Measurements from ENCODE around the gene CRB3. TPM values are rescaled to one million over a fixed set of nuclear protein-coding genes. Genes with fewer than 3 reads are reported as not detected.
A peak's percentile ranks its signal among the peaks of the same experiment; 100 is the strongest.

Gene CRB3
- total RNA-seq, 1 donor from 2014 or later, result 58.9 TPM

DNA sequence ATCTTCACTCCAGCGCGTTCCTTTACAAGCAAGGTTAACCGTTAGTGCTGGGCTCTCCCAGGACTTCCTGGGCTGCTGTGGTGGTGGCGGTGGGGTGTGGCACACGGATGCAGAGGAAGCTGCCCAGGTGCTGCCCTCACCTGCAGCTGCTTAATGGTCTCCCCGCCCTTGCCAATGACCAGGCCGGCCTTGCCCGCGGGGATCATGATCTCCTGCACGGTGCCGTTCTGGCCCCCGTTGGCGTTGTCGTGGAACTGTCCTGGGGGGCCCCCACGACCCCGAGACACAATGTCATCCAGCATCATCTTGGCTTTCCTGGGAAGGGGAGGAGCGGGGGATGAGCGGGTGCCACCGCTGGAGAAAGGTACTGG, 45.5 kb upstream of the CRB3 start:
- TF ChIP-seq, protein P1, sequence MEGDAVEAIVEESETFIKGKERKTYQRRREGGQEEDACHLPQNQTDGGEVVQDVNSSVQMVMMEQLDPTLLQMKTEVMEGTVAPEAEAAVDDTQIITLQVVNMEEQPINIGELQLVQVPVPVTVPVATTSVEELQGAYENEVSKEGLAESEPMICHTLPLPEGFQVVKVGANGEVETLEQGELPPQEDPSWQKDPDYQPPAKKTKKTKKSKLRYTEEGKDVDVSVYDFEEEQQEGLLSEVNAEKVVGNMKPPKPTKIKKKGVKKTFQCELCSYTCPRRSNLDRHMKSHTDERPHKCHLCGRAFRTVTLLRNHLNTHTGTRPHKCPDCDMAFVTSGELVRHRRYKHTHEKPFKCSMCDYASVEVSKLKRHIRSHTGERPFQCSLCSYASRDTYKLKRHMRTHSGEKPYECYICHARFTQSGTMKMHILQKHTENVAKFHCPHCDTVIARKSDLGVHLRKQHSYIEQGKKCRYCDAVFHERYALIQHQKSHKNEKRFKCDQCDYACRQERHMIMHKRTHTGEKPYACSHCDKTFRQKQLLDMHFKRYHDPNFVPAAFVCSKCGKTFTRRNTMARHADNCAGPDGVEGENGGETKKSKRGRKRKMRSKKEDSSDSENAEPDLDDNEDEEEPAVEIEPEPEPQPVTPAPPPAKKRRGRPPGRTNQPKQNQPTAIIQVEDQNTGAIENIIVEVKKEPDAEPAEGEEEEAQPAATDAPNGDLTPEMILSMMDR (conservative IDR thresholded peaks at IDR 0.05; ENCODE audit: low read depth, low read length), result no peak
- H3K4me3 ChIP-seq (ENCODE audit: low read depth, low read length), result no peak overlapping the region
- no peak for DNase-seq (ENCODE audit: low read depth)

DNA sequence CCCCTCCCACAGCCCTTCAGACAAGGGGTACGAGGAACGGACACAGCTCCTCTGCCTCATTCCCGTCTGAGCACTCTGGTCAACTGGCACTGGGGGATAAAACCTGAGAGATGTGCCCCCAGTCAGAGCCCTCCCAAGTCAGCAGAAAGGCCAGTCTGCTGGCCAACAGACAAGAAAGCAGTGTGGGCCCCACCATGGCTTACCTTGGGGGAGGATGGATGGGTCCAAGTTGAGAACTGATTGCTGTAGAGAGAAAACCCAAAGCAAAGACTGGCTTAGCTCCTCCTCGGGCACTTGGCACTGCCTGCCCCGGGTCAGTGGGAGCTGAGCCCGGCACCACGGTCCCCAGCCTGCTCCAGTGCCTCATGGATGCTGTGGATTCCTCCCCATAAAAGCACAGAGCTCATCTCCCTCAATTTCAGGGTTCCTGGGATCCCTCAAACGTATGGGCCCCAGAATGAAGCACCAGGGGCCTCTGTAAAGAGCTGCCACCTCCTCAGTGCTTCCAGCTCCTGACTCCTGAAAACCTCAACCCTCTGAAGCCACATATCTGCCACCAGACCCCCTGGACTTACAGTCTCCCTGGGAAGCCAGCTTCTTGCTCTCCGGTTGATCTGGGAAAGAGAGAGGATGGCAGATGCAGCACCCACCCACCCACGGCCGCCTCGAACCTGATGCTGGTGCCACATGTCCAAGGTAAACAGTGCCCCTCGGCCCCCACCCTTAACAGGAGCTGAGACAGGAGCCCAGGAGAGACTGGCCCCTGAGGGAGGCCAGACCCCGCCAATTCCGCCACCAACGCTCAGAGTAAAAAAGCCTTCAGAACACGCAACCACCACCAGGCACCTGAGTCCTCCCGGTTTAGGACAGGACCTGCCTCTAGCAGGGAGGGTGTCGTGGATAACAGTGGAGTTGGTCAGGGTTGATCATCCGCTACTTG, 42.7 kb upstream of the CRB3 start:
- TF ChIP-seq, protein P1 (conservative IDR thresholded peaks at IDR 0.05; ENCODE audit: low read depth, low read length), result no peak
- H3K4me3 ChIP-seq (ENCODE audit: low read depth, low read length), result no peak overlapping the region
- DNase-seq (ENCODE audit: low read depth), result no peak

GRCh38 chr19:6423499-6424194, 40.4 kb upstream of the CRB3 start:
- TF ChIP-seq, protein P1 (conservative IDR thresholded peaks at IDR 0.05; ENCODE audit: low read depth, low read length), result no peak
- no peak for DNase-seq (ENCODE audit: low read depth)
- peak overlapping the region; percentile 98 for H3K4me3 ChIP-seq (ENCODE audit: low read depth, low read length)

DNA sequence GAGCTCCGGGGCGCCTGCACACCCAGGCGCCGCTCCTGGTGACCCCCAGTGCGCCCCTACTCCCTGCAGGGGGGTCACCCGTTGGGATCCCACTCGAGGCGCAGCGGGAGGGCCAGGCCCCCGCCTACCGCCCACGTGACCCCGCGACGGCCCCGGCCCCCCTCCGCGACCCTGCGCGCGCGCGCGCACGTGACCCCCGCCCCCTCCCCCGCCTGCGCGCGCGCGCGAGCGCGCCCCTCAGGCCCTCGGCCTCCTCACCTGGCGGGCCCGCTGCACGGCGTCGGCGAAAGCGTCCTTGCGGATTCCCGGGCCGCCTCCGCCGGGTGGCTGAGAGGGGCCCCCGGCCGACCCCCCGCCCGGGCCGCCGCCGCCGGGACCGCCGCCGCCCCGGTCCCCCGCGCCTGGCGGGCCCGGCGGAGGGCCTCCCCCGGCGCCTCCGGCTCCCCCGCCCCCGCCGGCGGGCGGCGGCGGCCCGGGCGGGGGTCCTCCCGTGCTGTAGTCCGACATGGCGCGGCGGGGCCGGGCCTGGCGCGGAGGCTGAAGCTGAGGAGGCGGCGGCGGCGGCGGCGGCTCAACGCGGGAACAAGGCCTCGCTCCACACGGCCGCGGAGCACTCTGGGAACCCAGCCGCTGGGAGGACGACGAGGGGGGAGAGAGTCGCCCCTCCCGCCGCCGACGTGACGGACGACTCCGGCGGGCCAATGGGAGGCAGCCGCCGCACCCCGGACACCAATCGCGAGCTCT, 39.7 kb upstream of the CRB3 start, which contains the start of gene KHSRP:
Gene KHSRP, minus strand, starts transcription at position 617 of the 744 bp plus-strand sequence. Its CDS starts 110 bp downstream, at position 507.
- no peak for DNase-seq (ENCODE audit: low read depth)
- H3K4me3 ChIP-seq (ENCODE audit: low read depth, low read length), result peak within 1 kb of the TSS; percentile 98
- TF ChIP-seq, protein P1 (conservative IDR thresholded peaks at IDR 0.05; ENCODE audit: low read depth, low read length), result no peak

- peak; percentile 100 for DNase-seq (ENCODE audit: low read depth)
- TF ChIP-seq, protein P1 (conservative IDR thresholded peaks at IDR 0.05; ENCODE audit: low read depth, low read length), result no peak
- H3K4me3 ChIP-seq (ENCODE audit: low read depth, low read length), result peak overlapping the region; percentile 31
Measured at GRCh38 chr19:6424939-6425731, 38.9 kb upstream of the CRB3 start.

Data from epithelial cell of proximal tubule (primary cell).